Measurements from ENCODE around the gene SLC17A6. TPM values are rescaled to one million over a fixed set of nuclear protein-coding genes. Genes with fewer than 3 reads are reported as not detected.

Gene SLC17A6
- total RNA-seq, 2 donors from 2014 or later: not detected

- Mint-ChIP-seq H3K9me3 (no peaks in the 10 kb centered on the region), H3K4me1 (no peaks in the 10 kb centered on the region), H3K4me3 (no peak overlapping the region), H3K27ac (no peak overlapping the region), H3K27me3 (peaks cover 49% of the 10 kb centered on the region), H3K36me3 (ENCODE audit: low read depth) (no peaks in the 10 kb centered on the region)
- no peak for ATAC-seq (replicated peaks)
Observed at GRCh38 chr11:22346282-22346681, 8.1 kb downstream of the SLC17A6 start.

GRCh38 chr11:22347857-22348487 lies 9.8 kb downstream of the SLC17A6 start:
- Mint-ChIP-seq H3K27me3 (peaks cover 39% of the 10 kb centered on the region), H3K36me3 (ENCODE audit: low read depth) (no peaks in the 10 kb centered on the region), H3K4me1 (no peaks in the 10 kb centered on the region), H3K9me3 (no peaks in the 10 kb centered on the region), H3K27ac (no peak overlapping the region), H3K4me3 (no peak overlapping the region)
- no peak for ATAC-seq (replicated peaks)

GRCh38 chr11:22349491-22349890 lies 11.3 kb downstream of the SLC17A6 start:
- Mint-ChIP-seq H3K4me3 (no peak overlapping the region), H3K36me3 (ENCODE audit: low read depth) (no peaks in the 10 kb centered on the region), H3K9me3 (no peaks in the 10 kb centered on the region), H3K27me3 (peaks cover 31% of the 10 kb centered on the region), H3K4me1 (no peaks in the 10 kb centered on the region), H3K27ac (no peak overlapping the region)
- ATAC-seq (replicated peaks): no peak

GRCh38 chr11:22359295-22359694 lies 21.1 kb downstream of the SLC17A6 start:
- no peaks in the 10 kb centered on the region for H3K36me3 Mint-ChIP-seq (ENCODE audit: low read depth)
- H3K4me1 Mint-ChIP-seq: no peaks in the 10 kb centered on the region
- no peaks in the 10 kb centered on the region for H3K9me3 Mint-ChIP-seq
- H3K4me3 Mint-ChIP-seq: no peak overlapping the region
- H3K27me3 Mint-ChIP-seq: peaks cover 33% of the 10 kb centered on the region
- H3K27ac Mint-ChIP-seq: no peak overlapping the region
- ATAC-seq (replicated peaks): no peak

GRCh38 chr11:22371160-22371559 lies 33.0 kb downstream of the SLC17A6 start:
- ATAC-seq (replicated peaks): no peak
- no peaks in the 10 kb centered on the region for H3K36me3 Mint-ChIP-seq (ENCODE audit: low read depth)
- H3K27me3 Mint-ChIP-seq: peaks cover 12% of the 10 kb centered on the region
- H3K27ac Mint-ChIP-seq: no peak overlapping the region
- no peaks in the 10 kb centered on the region for H3K9me3 Mint-ChIP-seq
- no peaks in the 10 kb centered on the region for H3K4me1 Mint-ChIP-seq
- no peak overlapping the region for H3K4me3 Mint-ChIP-seq

- no peak for ATAC-seq (replicated peaks)
- Mint-ChIP-seq H3K27ac (no peak overlapping the region), H3K9me3 (no peaks in the 10 kb centered on the region), H3K27me3 (peaks cover 23% of the 10 kb centered on the region), H3K36me3 (ENCODE audit: low read depth) (no peaks in the 10 kb centered on the region), H3K4me3 (no peak overlapping the region), H3K4me1 (no peaks in the 10 kb centered on the region)
Observed at GRCh38 chr11:22387126-22387525, 48.9 kb downstream of the SLC17A6 start.

GRCh38 chr11:22389526-22390282 lies 51.5 kb downstream of the SLC17A6 start:
- no peak for ATAC-seq (replicated peaks)
- Mint-ChIP-seq H3K27ac (no peak overlapping the region), H3K36me3 (ENCODE audit: low read depth) (no peaks in the 10 kb centered on the region), H3K9me3 (no peaks in the 10 kb centered on the region), H3K4me3 (no peak overlapping the region), H3K27me3 (peaks cover 23% of the 10 kb centered on the region), H3K4me1 (no peaks in the 10 kb centered on the region)

GRCh38 chr11:22390283-22390655 lies 52.1 kb downstream of the SLC17A6 start:
- Mint-ChIP-seq H3K9me3 (no peaks in the 10 kb centered on the region), H3K27ac (no peak overlapping the region), H3K27me3 (peaks cover 23% of the 10 kb centered on the region), H3K4me3 (no peak overlapping the region), H3K4me1 (no peaks in the 10 kb centered on the region), H3K36me3 (ENCODE audit: low read depth) (no peaks in the 10 kb centered on the region)
- ATAC-seq (replicated peaks): no peak

- no peak overlapping the region for H3K4me3 Mint-ChIP-seq
- H3K36me3 Mint-ChIP-seq (ENCODE audit: low read depth): no peaks in the 10 kb centered on the region
- ATAC-seq (replicated peaks): no peak
- no peaks in the 10 kb centered on the region for H3K9me3 Mint-ChIP-seq
- no peak overlapping the region for H3K27ac Mint-ChIP-seq
- H3K27me3 Mint-ChIP-seq: peaks cover 9% of the 10 kb centered on the region
- H3K4me1 Mint-ChIP-seq: no peaks in the 10 kb centered on the region
Observed at GRCh38 chr11:22392561-22392960, 54.4 kb downstream of the SLC17A6 start.

- ATAC-seq (replicated peaks): no peak
- no peaks in the 10 kb centered on the region for H3K36me3 Mint-ChIP-seq (ENCODE audit: low read depth)
- no peak overlapping the region for H3K4me3 Mint-ChIP-seq
- H3K4me1 Mint-ChIP-seq: no peaks in the 10 kb centered on the region
- H3K9me3 Mint-ChIP-seq: no peaks in the 10 kb centered on the region
- H3K27ac Mint-ChIP-seq: no peak overlapping the region
- H3K27me3 Mint-ChIP-seq: peaks cover 7% of the 10 kb centered on the region
Observed at GRCh38 chr11:22405377-22405776, 67.2 kb downstream of the SLC17A6 start.

- Mint-ChIP-seq H3K27ac (no peak overlapping the region), H3K4me3 (no peak overlapping the region), H3K36me3 (ENCODE audit: low read depth) (no peaks in the 10 kb centered on the region), H3K9me3 (no peaks in the 10 kb centered on the region), H3K27me3 (peaks cover 7% of the 10 kb centered on the region), H3K4me1 (no peaks in the 10 kb centered on the region)
- no peak for ATAC-seq (replicated peaks)
Observed at GRCh38 chr11:22407267-22407666, 69.1 kb downstream of the SLC17A6 start.

- peaks cover 7% of the 10 kb centered on the region for H3K27me3 Mint-ChIP-seq
- H3K4me1 Mint-ChIP-seq: no peaks in the 10 kb centered on the region
- H3K36me3 Mint-ChIP-seq (ENCODE audit: low read depth): no peaks in the 10 kb centered on the region
- H3K9me3 Mint-ChIP-seq: no peaks in the 10 kb centered on the region
- ATAC-seq (replicated peaks): no peak
- H3K27ac Mint-ChIP-seq: no peak overlapping the region
- H3K4me3 Mint-ChIP-seq: no peak overlapping the region
Observed at GRCh38 chr11:22407921-22408320, 69.7 kb downstream of the SLC17A6 start.

- H3K4me3 Mint-ChIP-seq: no peak overlapping the region
- ATAC-seq (replicated peaks): no peak
- H3K27ac Mint-ChIP-seq: no peak overlapping the region
- H3K36me3 Mint-ChIP-seq (ENCODE audit: low read depth): no peaks in the 10 kb centered on the region
- peaks cover 3% of the 10 kb centered on the region for H3K9me3 Mint-ChIP-seq
- peaks cover 7% of the 10 kb centered on the region for H3K27me3 Mint-ChIP-seq
- no peaks in the 10 kb centered on the region for H3K4me1 Mint-ChIP-seq
Observed at GRCh38 chr11:22415476-22415875, 77.3 kb downstream of the SLC17A6 start.

- H3K4me1 Mint-ChIP-seq: no peaks in the 10 kb centered on the region
- H3K27ac Mint-ChIP-seq: no peak overlapping the region
- no peak for ATAC-seq (replicated peaks)
- peaks cover 10% of the 10 kb centered on the region for H3K27me3 Mint-ChIP-seq
- no peak overlapping the region for H3K4me3 Mint-ChIP-seq
- H3K9me3 Mint-ChIP-seq: peaks cover 3% of the 10 kb centered on the region
- no peaks in the 10 kb centered on the region for H3K36me3 Mint-ChIP-seq (ENCODE audit: low read depth)
Observed at GRCh38 chr11:22416462-22416861, 78.3 kb downstream of the SLC17A6 start.

- Mint-ChIP-seq H3K27me3 (peaks cover 15% of the 10 kb centered on the region), H3K4me3 (no peak overlapping the region), H3K27ac (no peak overlapping the region), H3K36me3 (ENCODE audit: low read depth) (no peaks in the 10 kb centered on the region), H3K9me3 (peaks cover 5% of the 10 kb centered on the region), H3K4me1 (no peaks in the 10 kb centered on the region)
- ATAC-seq (replicated peaks): no peak
Observed at GRCh38 chr11:22426915-22427314, 88.7 kb downstream of the SLC17A6 start.

All from activated T-helper 17 cell treated with anti-CD3 and anti-CD28 coated beads, Interleukin-2, amount 50 U/mL, for 72 hours (primary cell).